GM21825 (cell line): Measurements from ENCODE around the gene NDUFAF8.

Experiments used
- ATAC-seq: cut with Tn5 transposase; IDR thresholded peaks from one replicate; pipeline ENCODE4 v1.9.1; 2021; ENCODE audit warnings: mild to moderate bottlenecking, moderate library complexity; ENCODE audit not compliant: unreplicated experiment

Gene NDUFAF8

DNA sequence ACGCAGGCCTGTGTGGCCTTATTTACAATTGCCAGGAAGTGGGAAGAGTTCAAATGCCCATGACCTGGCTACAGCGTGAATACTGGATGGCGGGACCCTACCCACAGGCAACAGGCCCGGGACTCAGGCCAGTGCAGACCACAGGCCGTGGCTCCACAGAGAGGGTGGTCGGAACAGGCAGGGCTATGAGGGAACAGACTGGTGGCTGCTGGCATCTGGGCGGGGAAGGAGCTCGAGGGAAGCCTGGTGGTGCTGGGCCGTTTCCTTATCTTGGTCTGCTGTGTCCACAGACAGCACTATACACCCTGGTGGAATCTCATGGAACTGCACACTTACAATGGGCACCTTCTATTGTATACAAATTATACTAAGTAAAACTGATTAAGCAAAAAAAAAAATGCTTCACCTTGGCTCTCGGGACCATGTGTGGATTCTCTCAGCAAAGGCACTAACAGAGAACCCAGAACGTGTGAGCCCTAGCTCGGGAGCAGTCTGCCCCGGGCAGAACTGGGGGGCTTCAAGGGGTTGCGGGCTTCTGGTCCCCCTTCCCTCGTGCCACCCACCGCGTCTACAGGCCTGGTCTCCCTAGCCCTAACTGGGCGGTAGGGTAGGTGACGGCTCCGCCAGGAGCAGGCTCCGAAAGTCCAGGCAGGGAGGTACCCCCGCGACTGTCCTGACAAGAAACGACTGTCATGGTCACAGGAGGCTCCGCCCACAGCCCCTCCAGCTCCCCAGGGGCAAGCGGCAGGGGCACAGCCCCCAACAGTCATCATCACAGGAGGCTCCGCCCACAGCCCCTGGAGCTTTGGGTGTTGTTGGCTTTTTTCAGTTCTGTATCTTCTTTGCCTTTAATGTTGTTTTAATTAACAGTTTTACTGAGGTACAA, 38.2 kb upstream of the NDUFAF8 start:
- no peak for ATAC-seq

DNA sequence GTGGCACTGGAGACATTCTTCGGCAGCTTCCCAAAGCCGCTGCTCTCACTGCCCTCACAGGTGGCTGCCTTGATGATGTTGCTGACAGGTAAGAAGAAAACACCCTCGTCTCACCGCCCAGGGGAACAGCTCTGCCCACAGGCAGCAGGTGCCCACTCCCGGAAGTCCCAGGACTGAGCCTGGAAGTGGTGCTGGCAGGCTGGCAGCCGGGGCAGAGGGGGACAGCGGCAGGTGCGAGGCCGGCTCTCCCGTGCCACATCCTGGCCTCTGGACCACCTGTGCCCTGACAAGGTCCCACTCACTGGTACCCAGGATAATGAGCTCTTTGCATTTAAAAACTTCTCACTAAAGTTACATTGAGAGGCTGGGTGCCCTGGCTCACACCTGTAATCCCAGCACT, 36.8 kb upstream of the NDUFAF8 start:
- ATAC-seq: no peak

DNA sequence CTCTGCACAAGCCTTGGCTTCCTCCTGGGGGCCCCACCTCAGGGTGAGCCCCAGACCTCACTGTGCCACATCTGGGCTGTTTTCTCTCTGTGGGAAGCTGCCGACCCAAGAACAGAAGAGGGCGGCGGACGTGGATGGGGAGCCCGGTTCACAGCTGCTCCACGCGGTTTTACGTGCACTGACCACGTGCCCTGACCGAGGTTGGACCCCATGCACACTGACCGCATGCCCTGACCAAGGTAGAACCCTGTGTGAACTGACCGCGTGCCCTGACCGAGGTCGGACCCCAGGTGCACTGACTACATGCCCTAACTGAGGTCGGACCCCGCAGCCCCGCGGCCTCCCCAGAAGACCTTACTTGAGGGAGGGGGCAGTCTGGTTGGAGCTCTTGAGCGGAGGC, 36.0 kb upstream of the NDUFAF8 start:
- ATAC-seq: no peak

DNA sequence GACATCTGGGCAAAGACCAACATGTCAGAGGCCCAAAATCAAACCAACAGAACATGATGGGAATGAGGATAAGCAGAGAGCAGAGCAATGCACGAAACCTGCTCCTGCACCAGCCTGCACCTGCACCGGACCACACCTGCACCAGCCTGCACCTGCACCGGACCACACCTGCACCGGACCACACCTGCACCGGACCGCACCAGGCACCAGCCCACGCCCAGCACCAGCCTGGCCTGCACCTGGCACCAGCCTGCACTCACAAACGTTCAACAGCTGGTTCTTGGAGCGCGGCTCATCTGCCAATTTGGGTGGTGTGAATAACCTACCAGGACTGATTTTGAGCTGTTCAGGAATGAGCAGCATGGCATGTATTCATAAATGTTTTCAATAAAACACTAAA, 34.5 kb upstream of the NDUFAF8 start:
- no peak for ATAC-seq

DNA sequence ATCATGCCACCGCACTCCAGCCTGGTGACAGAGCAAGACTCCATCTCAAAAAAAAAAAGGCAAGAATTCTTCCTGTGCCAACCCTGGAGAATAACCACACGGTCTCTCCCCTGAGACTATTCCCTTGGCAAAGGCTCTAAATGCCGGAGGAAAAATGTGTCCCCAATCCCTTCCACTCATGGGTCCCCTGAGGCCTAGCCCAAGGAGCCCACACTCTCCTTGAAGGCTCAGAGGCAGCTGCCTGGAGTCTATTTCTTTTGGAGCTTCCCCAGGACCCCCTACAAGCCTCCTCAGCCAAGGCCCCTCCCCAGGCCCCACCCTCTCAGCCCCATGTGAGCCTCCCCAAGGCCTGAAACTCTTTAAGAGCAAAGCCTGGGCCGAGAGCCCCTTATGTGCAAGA, 33.0 kb upstream of the NDUFAF8 start:
- no peak for ATAC-seq

DNA sequence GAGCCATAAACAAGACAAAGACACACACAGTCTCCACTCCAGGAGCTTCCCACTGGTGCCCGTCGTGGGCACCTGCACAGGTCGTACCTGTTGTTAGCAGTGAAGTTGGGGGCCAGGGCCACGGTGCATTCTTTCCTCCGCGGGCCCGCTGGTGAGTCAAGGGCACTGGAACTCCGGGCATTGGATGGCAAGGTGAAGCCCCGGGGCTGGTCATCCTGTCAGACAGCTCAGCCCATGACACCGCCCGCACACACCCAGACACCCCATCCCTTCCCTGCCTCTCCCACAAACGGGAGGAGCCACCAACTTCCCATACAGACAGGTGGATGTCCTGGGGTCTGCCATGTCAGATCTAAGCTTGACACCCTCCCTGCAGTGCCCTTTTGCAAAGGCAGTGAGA, 32.5 kb upstream of the NDUFAF8 start:
- no peak for ATAC-seq

DNA sequence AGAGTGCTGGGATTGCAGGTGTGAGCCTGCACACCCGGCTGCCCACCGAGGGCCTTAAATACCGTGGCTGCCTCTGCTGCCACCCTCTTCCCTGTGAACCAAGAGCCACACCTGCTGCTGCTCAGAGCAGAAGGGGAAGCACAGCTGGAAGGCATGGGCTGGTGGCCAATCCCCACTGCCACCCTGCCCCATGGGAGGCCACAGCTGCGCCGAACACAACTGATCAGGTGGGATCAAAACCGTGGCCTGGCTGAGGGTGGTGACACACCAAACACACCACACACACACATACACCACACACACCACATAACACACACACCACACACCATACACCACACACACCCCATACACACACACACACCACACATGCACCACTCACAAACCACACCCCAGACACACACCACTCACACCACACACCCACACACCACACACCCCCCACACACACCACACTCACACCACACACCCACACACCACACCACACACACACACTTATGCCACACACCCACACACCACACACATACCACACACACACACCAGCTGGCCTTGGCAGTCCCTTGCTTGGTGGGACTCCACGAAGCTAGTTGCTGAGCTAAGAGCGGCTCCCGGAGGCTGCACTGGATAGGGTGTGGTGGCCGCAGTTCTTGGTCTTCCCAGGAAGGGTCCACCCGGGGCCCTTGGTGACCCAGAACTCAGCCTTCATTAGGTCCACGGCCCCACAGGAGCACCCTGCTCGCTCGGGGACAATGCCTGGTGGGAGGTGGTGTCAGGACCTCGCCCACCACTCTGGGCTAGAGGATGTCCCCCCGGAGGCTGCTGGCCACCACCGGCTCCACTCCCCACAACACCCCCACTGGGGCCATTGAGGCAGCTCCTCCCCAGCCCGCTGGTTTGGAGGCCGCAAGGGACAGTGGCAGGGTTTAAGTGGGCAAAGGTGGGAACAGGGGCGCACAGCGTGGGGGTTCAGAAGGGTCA, 31.2 kb upstream of the NDUFAF8 start:
- ATAC-seq: no peak

DNA sequence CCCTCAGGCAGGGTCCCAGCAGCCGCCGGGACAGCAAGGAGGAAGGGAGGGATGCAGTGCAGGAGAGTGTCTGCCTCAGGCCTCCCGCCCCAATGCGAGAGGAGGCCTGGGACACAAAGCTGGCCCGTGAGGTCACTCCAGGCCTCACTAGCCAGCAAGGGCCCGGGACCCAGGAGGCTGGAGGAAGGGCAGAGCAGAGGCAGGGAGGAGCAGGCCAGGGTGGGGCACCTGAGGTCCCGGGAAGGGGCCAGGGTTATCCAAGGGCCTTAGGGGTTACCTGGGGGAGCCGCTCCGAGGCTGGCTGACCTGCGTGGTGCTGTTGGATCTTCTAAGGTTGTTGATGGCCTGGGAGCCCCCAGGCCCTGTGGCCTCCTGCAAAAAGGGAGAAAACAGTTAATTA, 30.5 kb upstream of the NDUFAF8 start:
- no peak for ATAC-seq

DNA sequence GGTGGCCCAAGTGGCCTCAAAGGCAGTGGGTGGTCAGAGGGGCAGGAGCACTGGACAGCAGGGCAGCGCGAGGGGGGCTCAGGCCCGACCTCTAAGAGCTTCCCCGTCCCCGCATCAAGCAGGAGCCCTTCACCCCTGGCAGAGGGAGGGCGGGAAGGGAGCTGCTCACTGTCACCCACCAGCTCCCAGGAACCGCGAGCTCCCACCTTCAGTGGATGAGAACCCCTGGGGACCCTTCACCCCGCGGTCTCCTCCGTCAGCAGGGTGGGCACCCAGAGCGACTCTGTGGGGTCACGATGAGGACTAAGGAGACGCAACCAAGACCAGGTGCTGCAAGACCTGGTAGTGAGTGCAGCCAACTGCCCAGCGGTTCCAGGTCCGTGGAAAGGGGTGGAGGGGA, 30.0 kb upstream of the NDUFAF8 start:
- ATAC-seq: no peak

DNA sequence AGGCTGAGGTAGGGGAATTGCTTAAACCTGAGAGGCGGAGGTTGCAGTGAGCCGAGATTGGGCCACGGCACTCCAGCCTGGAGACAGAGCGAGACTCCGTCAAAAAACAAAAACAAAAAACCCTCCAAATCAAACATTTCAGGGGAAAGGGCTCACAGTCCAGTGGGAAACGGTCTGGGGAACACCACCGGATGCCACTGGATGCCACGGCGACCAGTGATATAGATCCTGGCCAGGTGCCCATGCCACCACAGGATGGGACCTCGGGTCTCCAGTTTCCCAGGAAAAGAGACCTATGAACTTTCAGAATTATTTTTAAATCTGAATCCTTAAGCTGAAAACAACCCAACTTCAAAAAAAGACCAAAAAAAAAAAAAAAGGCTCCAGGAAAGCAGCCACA, 28.7 kb upstream of the NDUFAF8 start:
- ATAC-seq: no peak

DNA sequence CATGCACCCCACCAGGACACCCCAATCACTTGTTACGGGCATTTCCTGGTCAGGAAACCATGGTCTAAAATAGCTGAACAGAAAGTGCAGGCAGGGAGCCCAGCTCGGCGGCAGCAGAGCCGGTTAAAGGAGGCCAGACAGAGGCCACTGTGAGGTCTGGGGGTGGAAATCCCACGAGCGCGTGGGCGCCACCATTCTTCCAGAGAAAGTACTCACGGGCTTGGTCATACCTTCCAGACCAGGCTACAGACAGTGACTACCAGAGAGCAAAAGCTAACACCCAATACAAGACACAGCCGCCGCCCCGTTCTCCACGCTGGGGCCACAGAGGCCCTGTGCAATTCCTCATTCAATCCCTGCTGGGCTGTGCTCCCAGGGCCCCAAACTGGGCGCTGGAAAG, 28.2 kb upstream of the NDUFAF8 start:
- no peak for ATAC-seq

DNA sequence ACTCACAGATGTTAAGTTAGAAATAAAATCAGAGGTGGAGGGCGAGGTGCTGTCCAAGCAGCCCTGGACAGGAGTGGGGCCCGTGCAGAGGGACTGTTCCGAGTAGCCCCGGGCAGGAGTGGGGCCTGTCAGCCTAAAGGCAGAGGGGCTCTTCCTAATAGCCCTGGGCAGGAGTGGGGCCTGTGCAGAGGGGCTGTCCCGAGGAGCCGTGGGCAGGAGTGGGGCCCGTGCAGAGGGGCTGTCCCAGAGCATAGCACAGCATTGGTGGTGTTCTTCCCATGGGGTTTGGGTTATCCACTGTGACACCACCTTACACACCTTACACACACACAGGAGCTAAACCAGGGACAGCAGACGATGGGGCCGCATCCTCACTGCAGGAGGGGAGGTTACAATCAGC, 26.8 kb upstream of the NDUFAF8 start:
- ATAC-seq: no peak

DNA sequence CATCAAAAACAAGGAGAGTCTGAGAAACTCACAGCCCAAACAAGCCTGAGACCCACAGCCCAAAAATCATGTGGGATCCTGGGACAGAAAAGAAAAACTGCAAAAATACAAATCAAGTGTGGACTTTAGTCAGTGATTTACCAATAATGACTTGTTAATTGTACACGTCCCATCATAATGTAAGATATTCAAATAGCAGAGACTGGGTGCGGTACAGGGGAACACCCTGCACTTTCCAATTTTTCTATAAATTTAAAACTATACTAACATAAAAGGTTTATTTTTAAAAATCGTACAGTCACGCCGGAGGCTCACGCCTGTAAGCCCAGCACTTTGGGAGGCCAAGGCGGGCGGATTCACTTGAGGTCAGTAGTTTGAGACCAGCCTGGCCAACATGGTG, 25.1 kb upstream of the NDUFAF8 start:
- ATAC-seq: no peak

DNA sequence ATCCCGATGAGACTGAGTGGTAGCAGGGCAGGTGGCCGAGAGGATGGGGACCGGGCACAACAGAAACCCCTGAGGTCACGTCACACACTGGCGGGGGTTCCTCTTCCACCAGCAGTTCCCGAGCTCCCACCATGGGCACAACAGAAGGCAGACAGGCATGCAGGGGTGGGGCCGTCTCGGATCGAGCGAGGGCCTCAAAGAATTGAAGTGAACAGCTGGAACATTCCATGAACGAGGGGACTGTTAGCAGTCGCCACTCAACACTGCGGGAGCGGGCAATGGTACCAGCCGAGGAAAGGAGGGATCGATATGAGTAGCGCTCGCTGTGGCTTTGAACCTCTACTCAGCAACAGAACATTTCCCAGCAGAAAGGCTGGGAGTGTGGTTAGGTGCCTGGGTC, 21.6 kb upstream of the NDUFAF8 start:
- no peak for ATAC-seq

DNA sequence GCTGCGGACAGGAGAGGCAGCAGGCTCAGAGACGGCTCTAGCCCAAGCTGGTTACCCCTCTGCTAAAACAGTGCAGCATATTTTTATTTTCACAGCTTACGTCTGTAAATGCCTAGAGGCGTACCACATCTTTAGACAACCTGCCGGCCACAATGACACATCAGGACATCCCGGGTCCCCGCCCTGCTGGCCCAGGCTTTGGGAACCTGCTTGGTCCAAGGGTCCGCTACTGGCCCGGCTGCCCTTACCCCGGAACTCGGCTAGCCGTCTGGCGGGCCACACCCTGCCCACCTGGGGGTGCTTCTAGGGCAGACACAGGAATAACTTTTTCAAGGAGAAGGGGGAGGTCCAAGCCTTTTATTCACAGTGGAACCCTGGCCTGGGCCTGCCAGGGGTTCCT, 20.7 kb upstream of the NDUFAF8 start:
- no peak for ATAC-seq

DNA sequence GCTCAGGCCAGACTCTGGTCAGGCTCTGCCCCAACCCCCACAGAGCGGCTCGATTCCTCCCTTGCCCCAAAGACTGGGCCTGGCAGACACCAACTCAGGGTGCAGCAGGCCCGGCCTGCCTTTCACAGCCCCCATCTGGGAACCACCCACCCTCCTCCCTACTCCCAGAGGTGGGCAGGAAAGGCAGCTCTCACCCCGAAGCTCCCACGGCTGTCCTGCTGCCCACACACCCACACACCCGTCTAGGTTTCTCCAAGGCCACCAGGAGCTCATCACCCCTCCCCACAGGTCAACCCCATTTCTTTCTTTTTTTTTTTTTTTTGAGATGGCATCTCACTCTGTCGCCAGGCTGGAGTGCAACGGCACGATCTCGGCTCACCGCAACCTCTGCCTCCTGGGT, 20.1 kb upstream of the NDUFAF8 start:
- ATAC-seq: no peak

DNA sequence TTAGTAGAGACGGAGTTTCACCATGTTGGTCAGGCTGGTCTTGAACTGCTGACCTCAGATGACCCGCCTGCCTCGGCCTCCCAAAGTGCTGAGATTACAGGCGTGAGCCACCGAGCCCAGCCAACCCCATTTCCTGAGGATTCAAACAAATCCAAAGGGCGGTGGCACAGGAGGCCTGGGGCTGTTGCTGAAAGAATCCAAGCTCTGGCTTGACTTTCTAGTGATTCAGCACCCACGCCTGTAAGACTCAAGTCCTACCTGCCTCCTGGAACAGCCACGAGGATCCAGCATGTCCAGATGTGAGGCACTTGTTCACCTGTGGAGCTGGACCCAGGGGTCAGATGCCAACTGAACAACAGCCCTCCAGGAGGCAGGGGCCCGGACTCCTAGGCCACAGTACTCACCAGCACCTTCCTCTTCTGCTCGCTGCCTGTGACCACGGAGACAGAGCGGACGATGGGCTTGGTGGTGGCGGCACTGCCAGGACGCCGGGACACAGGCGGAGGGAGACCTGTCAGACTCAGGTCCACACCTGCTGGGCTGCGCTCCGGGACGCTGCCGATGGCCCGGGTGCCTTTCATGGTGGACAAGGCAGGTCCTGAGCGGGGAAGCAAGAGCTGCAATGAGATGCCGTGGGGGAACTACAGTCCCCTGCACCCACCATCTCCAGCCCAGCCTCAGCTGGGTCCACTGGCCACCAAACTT, 19.5 kb upstream of the NDUFAF8 start:
- ATAC-seq: no peak

DNA sequence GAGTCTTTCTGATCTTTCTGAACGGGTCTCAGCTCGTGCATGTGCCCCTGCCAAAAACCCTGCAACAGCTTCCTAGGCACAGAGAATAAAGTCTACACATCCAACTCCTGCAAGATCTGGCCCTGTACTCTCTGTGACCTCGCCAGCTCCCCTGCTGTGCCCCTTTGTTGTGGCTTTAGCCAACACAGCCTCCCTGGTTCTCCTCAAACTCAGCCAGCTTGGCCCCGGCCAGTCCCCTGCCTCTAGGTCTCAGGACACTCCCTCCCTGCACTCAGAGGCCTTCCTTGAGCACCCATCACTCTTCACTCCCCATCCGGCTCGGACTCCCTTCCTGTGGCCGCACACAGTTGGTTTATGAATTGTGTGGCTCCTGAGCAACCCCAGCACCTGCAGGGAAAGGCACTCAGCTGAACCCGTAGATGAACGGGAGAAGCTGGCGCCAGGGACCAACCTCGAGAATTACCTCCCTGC, 17.7 kb upstream of the NDUFAF8 start:
- no peak for ATAC-seq

DNA sequence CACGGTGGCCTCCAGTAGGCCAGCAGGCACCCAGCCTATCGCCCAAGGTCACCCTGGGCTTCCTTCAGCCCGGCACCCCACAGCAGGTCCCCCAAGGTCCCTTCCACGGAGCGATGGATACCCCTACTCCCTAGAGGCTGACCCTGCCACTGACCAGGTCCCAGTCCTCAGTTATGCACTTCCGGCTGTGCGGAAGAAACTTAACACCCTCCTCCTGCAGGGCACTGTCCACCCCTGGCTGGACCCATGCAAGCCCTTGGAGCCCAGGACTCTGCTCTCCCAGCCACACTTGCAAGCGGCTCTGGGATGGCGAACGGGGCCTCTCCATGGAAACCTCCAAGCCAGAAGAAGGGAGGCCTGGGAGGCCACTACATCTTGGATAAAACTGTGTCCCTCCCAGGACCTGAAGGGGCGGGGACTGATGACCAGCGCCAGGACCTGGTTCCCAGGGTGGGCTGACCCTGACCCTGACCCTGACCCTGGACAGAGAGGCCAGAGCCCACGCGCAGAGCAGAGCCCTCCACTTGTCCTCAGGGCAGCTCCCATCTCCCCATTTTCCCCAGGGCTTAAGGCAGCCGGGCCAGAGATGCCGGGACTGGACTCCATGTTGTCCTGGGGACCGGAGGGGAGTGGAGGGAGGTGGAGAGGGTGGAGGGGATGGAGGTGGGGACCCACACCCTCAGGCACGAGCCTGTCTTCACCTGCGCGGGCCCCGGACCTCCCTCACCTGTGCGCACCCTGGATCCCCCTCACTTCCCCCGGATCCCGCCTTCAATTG, 17.1 kb upstream of the NDUFAF8 start:
- ATAC-seq: no peak

DNA sequence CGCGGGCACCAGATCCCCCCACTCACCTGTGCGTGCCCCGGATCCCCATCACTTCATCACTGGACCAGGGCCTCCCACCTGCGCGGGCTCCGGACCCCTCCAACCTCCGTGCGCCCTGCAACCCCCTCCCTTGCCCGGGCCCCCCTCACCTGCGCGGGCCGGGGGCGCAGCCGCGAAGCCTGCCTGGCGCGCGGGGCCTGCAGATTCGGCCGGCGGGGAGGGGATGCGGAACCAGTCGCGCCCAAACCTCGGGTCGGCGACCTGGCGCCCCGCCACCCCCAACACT, 16.6 kb upstream of the NDUFAF8 start:
- ATAC-seq: peak; percentile 9
